K562 treated with DMSO at 1 percent for 12 hours (cell line): ENCODE results near the gene RAN. TPM values are rescaled to one million over a fixed set of nuclear protein-coding genes. Genes with fewer than 3 reads are reported as not detected.

Experiments used
- total RNA-seq: library from RNA; unstranded; fragments of 300-600 nt; gene quantifications from 2 replicates; pipeline ENCODE4 v1.2.3, GENCODE V29; 2022; ENCODE audit not compliant: insufficient read depth

RAN gene
- total RNA-seq: 467 and 532 TPM in 2 replicates

GRCh38 chr12:130871286-130872178, at the start of gene RAN:
RAN (plus strand) TSS chr12:130872066; CDS start chr12:130872594, 528 bp downstream.

GRCh38 chr12:130838951-130839769, 32.7 kb upstream of the RAN start, which contains the start of gene STX2:
STX2 (minus strand) TSS chr12:130839250; CDS start chr12:130839099, 151 bp downstream.

Other genes with a start within 250 kb of the RAN start
- gene RIMBP2, start 155.8 kb upstream of the RAN start, total RNA-seq: not detected in 2 replicates
- gene STX2, start 32.8 kb upstream of the RAN start, total RNA-seq: 9.5 and 21.9 TPM in 2 replicates
- 4.4 and 13.7 TPM in 2 replicates for gene ADGRD1, start 81.8 kb downstream of the RAN start, total RNA-seq